ENCODE measurements around the gene SLF2. TPM values are rescaled to one million over a fixed set of nuclear protein-coding genes. Genes with fewer than 3 reads are reported as not detected.

SLF2 gene
- total RNA-seq, 3 donors from 2014 or later (not counting 1 experiment from before 2014, with no cell fraction given): 24.2 to 35.4 (median 30.9) TPM

DNA sequence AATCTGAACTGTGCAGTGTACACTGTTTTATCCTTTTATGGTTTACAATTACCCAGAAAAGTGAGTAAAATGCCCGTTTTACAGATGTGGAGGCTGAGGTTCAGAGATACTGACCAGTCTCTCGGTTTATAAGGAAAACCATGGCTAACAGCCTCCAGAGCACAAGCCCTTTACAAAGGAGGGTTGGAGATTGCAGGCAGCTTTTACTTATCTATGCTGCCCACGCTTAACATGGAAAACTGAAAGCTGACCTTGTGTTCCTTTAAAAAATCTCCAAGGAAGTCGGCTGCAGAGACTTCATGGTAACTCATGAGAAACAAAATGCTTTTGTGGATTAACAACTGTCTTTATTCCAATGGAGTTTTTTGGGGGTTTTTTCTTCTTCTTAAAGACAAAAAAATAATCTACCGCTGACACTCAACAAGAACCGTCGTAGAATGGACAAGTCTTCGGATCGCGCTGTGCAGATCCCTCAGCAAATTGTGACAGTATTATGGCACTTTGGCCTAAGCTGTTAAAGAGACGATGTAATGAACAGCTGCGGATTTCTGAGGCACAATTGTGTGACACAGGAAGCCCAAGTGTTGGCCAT is 654 bp upstream of the SLF2 start:
- H3K4me1 Mint-ChIP-seq: peaks cover 33 to 47% of the 10 kb centered on the region in 2 donors
- Histone ChIP-seq H3K9me3 (ENCODE audit: control insufficient read depth, insufficient read depth, low read length) (no peaks in the 10 kb centered on the region), H3K4me1 (ENCODE audit: control insufficient read depth, insufficient read depth, low read length) (peaks cover 8% of the 10 kb centered on the region), H3K27ac (ENCODE audit: low read length) (peak overlapping the region; percentile 75), H3K27me3 (ENCODE audit: control insufficient read depth, insufficient read depth, low read length) (no peaks in the 10 kb centered on the region), H3K4me3 (ENCODE audit: low read length) (peak overlapping the region; percentile 64), H3K36me3 (ENCODE audit: control insufficient read depth, insufficient read depth, low read length) (peaks cover 7% of the 10 kb centered on the region)
- TF ChIP-seq, protein P1, sequence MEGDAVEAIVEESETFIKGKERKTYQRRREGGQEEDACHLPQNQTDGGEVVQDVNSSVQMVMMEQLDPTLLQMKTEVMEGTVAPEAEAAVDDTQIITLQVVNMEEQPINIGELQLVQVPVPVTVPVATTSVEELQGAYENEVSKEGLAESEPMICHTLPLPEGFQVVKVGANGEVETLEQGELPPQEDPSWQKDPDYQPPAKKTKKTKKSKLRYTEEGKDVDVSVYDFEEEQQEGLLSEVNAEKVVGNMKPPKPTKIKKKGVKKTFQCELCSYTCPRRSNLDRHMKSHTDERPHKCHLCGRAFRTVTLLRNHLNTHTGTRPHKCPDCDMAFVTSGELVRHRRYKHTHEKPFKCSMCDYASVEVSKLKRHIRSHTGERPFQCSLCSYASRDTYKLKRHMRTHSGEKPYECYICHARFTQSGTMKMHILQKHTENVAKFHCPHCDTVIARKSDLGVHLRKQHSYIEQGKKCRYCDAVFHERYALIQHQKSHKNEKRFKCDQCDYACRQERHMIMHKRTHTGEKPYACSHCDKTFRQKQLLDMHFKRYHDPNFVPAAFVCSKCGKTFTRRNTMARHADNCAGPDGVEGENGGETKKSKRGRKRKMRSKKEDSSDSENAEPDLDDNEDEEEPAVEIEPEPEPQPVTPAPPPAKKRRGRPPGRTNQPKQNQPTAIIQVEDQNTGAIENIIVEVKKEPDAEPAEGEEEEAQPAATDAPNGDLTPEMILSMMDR (IDR thresholded peaks at IDR 0.05): no peak
- H3K9me3 Mint-ChIP-seq: no peaks in the 10 kb centered on the region
- H3K36me3 Mint-ChIP-seq: peaks cover 8% of the 10 kb centered on the region
- WGBS (ENCODE audit: insufficient coverage): 18% methylated on average over 12 of the region's 12 CpGs
- peak overlapping the region; percentile 98 for H3K4me3 Mint-ChIP-seq
- peak in 2 of 3 donors; percentile 40 to 65 for ATAC-seq
- no peaks in the 10 kb centered on the region for H3K27me3 Mint-ChIP-seq (ENCODE audit: low read depth in 2 of 2)
- peak overlapping the region; percentile 96 for H3K27ac Mint-ChIP-seq
- intact Hi-C loops (cut with micrococcal nuclease): loop anchor here (2.0 kb wide), 1 partner anchor 149 kb away; the partner anchor contains the start of gene KAZALD1
- peak in 1 of 2 donors; percentile 21 for DNase-seq

- Mint-ChIP-seq H3K4me3 (peak overlapping the region; percentile 98), H3K27me3 (ENCODE audit: low read depth in 2 of 2) (no peaks in the 10 kb centered on the region), H3K36me3 (peaks cover 8% of the 10 kb centered on the region), H3K27ac (peak overlapping the region; percentile 96), H3K9me3 (no peaks in the 10 kb centered on the region), H3K4me1 (peaks cover 28 to 43% of the 10 kb centered on the region in 2 donors)
- ATAC-seq: no peak
- intact Hi-C loops (cut with micrococcal nuclease): loop anchor here (2.0 kb wide), 1 partner anchor 147 kb away; the partner anchor contains the start of gene KAZALD1
- Histone ChIP-seq H3K27me3 (ENCODE audit: control insufficient read depth, insufficient read depth, low read length) (no peaks in the 10 kb centered on the region), H3K9me3 (ENCODE audit: control insufficient read depth, insufficient read depth, low read length) (no peaks in the 10 kb centered on the region), H3K36me3 (ENCODE audit: control insufficient read depth, insufficient read depth, low read length) (peaks cover 21% of the 10 kb centered on the region), H3K27ac (ENCODE audit: low read length) (peak overlapping the region; percentile 32), H3K4me1 (ENCODE audit: control insufficient read depth, insufficient read depth, low read length) (peaks cover 8% of the 10 kb centered on the region), H3K4me3 (ENCODE audit: low read length) (peak overlapping the region; percentile 64)
- peak in 1 of 2 donors; percentile 62 for DNase-seq
- TF ChIP-seq, protein P1 (IDR thresholded peaks at IDR 0.05): no peak
- 6% methylated on average over 8 of the region's 10 CpGs for WGBS (ENCODE audit: insufficient coverage)
These were observed 705 bp downstream of the SLF2 start for GRCh38 chr10:100913470-100913865.

DNA sequence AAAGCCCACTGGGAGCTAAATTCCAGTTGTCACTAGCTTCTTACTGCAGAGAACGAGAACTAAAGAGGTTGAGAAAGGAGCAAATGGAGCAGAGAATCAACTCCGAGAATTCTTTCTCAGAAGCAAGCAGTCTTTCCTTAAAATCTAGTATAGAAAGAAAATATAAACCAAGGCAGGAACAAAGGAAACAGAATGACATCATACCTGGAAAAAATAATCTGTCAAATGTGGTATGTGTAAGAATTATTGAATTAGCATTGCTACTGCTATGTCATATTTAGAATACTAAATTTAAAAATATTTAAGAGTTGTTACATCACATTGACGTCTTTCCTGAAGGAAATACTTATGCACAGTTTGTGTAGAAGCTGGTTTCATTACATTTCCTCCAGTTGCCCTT is 4.3 kb downstream of the SLF2 start:
- Histone ChIP-seq H3K27me3 (ENCODE audit: control insufficient read depth, insufficient read depth, low read length) (no peaks in the 10 kb centered on the region), H3K27ac (ENCODE audit: low read length) (no peak overlapping the region), H3K4me3 (ENCODE audit: low read length) (no peak overlapping the region), H3K36me3 (ENCODE audit: control insufficient read depth, insufficient read depth, low read length) (peaks cover 44% of the 10 kb centered on the region), H3K4me1 (ENCODE audit: control insufficient read depth, insufficient read depth, low read length) (peaks cover 6% of the 10 kb centered on the region), H3K9me3 (ENCODE audit: control insufficient read depth, insufficient read depth, low read length) (no peaks in the 10 kb centered on the region)
- ATAC-seq (no peak), DNase-seq (no peak)
- intact Hi-C loops (cut with micrococcal nuclease): no loop called here
- TF ChIP-seq, protein P1 (IDR thresholded peaks at IDR 0.05): no peak
- H3K4me3 Mint-ChIP-seq: no peak overlapping the region
- H3K9me3 Mint-ChIP-seq: no peaks in the 10 kb centered on the region
- no peaks in the 10 kb centered on the region for H3K27me3 Mint-ChIP-seq (ENCODE audit: low read depth in 2 of 2)
- H3K4me1 Mint-ChIP-seq: peaks cover 28 to 44% of the 10 kb centered on the region in 2 donors
- 100% methylated on average over 2 of the region's 3 CpGs for WGBS (ENCODE audit: insufficient coverage)
- H3K36me3 Mint-ChIP-seq: peaks cover 8% of the 10 kb centered on the region
- H3K27ac Mint-ChIP-seq: no peak overlapping the region

DNA sequence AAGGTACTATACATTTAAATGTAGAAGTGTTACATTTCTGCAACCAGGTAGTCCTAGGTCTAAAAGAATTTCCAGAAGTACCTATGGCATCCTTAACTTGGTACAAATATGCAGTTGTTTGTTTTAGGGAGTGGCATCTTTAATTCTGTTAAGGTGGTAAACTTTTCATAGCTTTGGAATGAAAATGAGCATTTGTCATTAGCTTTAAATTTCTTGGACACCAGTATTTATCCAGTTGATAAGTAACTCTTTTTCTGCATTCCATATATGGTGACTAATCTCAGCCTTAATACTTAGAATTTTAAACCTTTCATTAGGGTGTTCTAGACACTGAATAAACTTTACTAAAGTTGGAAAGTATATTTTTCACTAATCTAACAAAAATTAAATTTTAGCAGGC is 10.8 kb downstream of the SLF2 start:
- ATAC-seq: no peak
- Histone ChIP-seq H3K4me1 (ENCODE audit: control insufficient read depth, insufficient read depth, low read length) (no peaks in the 10 kb centered on the region), H3K27ac (ENCODE audit: low read length) (no peak overlapping the region), H3K36me3 (ENCODE audit: control insufficient read depth, insufficient read depth, low read length) (peaks cover 79% of the 10 kb centered on the region), H3K27me3 (ENCODE audit: control insufficient read depth, insufficient read depth, low read length) (no peaks in the 10 kb centered on the region), H3K9me3 (ENCODE audit: control insufficient read depth, insufficient read depth, low read length) (no peaks in the 10 kb centered on the region), H3K4me3 (ENCODE audit: low read length) (no peak overlapping the region)
- intact Hi-C loops (cut with micrococcal nuclease): no loop called here
- peaks cover 11 to 16% of the 10 kb centered on the region in 2 donors for H3K4me1 Mint-ChIP-seq
- H3K9me3 Mint-ChIP-seq: no peaks in the 10 kb centered on the region
- no peak for DNase-seq
- no peak overlapping the region for H3K4me3 Mint-ChIP-seq
- no peaks in the 10 kb centered on the region for H3K27me3 Mint-ChIP-seq (ENCODE audit: low read depth in 2 of 2)
- TF ChIP-seq, protein P1 (IDR thresholded peaks at IDR 0.05): no peak
- peaks cover 37% of the 10 kb centered on the region for H3K36me3 Mint-ChIP-seq
- no peak overlapping the region for H3K27ac Mint-ChIP-seq
